CD4-positive, CD25-positive, alpha-beta regulatory T cell (primary cell): Measurements from ENCODE around the gene REN. TPM values are rescaled to one million over a fixed set of nuclear protein-coding genes. Genes with fewer than 3 reads are reported as not detected.

ENCODE experiments used
- ATAC-seq, 2 donors: fragments of 150-1000 bp; cut with Tn5 transposase; one replicate each; pipeline ENCODE4 v1.10.0; 2021; ENCODE audit warnings: low read depth in 2 of 2, moderate number of reproducible peaks in 2 of 2, moderate library complexity in 1 of 2
- DNase-seq, 3 donors: peaks; one replicate each; pipeline versions ENCODE4 v3.0.0 to v3.0.0-alpha.2; 2012 to 2022; ENCODE audit warnings: mixed read lengths in 1 of 3
- H3K27ac ChIP-seq: one replicate; pipeline ENCODE4 v1.7.0; 2013; ENCODE audit warnings: mild to moderate bottlenecking, low read length; ENCODE audit not compliant: insufficient read depth, poor library complexity, severe bottlenecking
- H3K27me3 ChIP-seq: one replicate; pipeline ENCODE4 v1.7.0; 2013; ENCODE audit warnings: low read length; ENCODE audit not compliant: control insufficient read depth, insufficient read depth
- H3K36me3 ChIP-seq: one replicate; pipeline ENCODE4 v1.7.0; 2013; ENCODE audit warnings: mild to moderate bottlenecking, low read length, moderate library complexity; ENCODE audit not compliant: control insufficient read depth, insufficient read depth
- H3K4me1 ChIP-seq: 2 replicates; pipeline ENCODE4 v1.7.0; 2013; ENCODE audit warnings: mild to moderate bottlenecking, low read length; ENCODE audit not compliant: insufficient read depth, control insufficient read depth, poor library complexity, severe bottlenecking
- H3K4me3 ChIP-seq: one replicate; pipeline ENCODE4 v1.7.0; 2013; ENCODE audit warnings: low read depth, mild to moderate bottlenecking, low read length, moderate library complexity
- H3K9me3 ChIP-seq, 2 experiments: 1 replicate in 1 of 2; 2 replicates in 1 of 2; pipeline ENCODE4 v1.7.0; 2013; ENCODE audit warnings: low read length in 2 of 2, mild to moderate bottlenecking in 1 of 2, moderate library complexity in 1 of 2; ENCODE audit not compliant: control insufficient read depth in 2 of 2
- H3K27ac Mint-ChIP-seq, 3 donors: one replicate each; pipeline ENCODE4 v1.8.0; 2020 to 2022; ENCODE audit warnings: mild to moderate bottlenecking in 3 of 3, mixed read lengths in 3 of 3, moderate library complexity in 2 of 3
- H3K27me3 Mint-ChIP-seq: one replicate; pipeline ENCODE4 v1.8.0; 2022; ENCODE audit warnings: mild to moderate bottlenecking, mixed read lengths
- H3K36me3 Mint-ChIP-seq: one replicate; pipeline ENCODE4 v1.8.0; 2020; ENCODE audit warnings: mixed read lengths
- H3K4me1 Mint-ChIP-seq, 4 donors: one replicate each; pipeline ENCODE4 v1.8.0; 2020 to 2022; ENCODE audit warnings: mixed read lengths in 4 of 4, mild to moderate bottlenecking in 1 of 4
- H3K4me3 Mint-ChIP-seq, 4 donors: one replicate each; pipeline ENCODE4 v1.8.0; 2020 to 2022; ENCODE audit warnings: mild to moderate bottlenecking in 4 of 4, mixed read lengths in 4 of 4, moderate library complexity in 3 of 4
- H3K9me3 Mint-ChIP-seq, 7 donors: one replicate each; pipeline ENCODE4 v1.8.0; 2020 to 2022; ENCODE audit warnings: mixed read lengths in 7 of 7, mild to moderate bottlenecking in 3 of 7, moderate library complexity in 2 of 7
- polyA plus RNA-seq, 4 donors: library from polyadenylated mRNA; unstranded; fragments of 300-500 nt; fragmentation: Illumina TruSeq; gene quantifications; one replicate each; pipeline ENCODE4 v1.2.3, GENCODE V29; 2021
- total RNA-seq: library from RNA; stranded (reverse); gene quantifications from one replicate; pipeline ENCODE4 v1.2.3, GENCODE V29; 2022

Gene REN
- total and polyA plus RNA-seq, 5 donors from 2014 or later: not detected

DNA sequence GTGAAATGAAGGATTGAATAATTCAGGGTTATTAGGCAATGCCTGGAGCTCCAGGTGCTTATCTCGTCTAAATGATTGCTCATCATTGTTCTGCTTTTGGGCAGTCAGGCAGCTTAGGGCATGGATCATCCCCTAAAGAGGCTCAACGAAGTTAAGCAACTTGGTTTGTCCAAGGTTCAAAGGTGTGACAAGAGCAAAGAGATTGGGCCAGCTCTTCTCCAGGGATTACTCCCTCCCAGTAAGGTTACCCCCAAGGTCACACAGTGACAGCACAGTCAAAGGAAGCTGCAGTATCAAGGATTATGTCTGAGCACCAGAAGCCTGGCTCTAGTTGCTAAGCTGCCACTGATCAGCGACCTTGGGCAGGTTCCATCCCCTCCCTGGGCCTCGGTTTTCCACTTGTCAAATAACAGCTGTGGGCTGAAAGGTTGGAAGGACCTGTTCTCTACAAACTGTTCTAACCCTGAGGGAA, 21.1 kb downstream of the REN start:
- DNase-seq (no peak), ATAC-seq (no peak)
- Mint-ChIP-seq H3K27ac (no peak overlapping the region), H3K4me1 (peaks cover 0 to 2% (median under 1%) of the 10 kb centered on the region in 4 donors), H3K9me3 (peaks cover 0 to 2% (median 0%) of the 10 kb centered on the region in 7 donors), H3K4me3 (no peak overlapping the region), H3K27me3 (peaks cover 14% of the 10 kb centered on the region), H3K36me3 (peaks cover 3% of the 10 kb centered on the region)
- no peaks in the 10 kb centered on the region for H3K4me1 ChIP-seq
- H3K4me3 ChIP-seq: no peak overlapping the region
- no peaks in the 10 kb centered on the region for H3K9me3 ChIP-seq
- H3K27me3 ChIP-seq: no peaks in the 10 kb centered on the region
- no peaks in the 10 kb centered on the region for H3K36me3 ChIP-seq
- no peak overlapping the region for H3K27ac ChIP-seq

DNA sequence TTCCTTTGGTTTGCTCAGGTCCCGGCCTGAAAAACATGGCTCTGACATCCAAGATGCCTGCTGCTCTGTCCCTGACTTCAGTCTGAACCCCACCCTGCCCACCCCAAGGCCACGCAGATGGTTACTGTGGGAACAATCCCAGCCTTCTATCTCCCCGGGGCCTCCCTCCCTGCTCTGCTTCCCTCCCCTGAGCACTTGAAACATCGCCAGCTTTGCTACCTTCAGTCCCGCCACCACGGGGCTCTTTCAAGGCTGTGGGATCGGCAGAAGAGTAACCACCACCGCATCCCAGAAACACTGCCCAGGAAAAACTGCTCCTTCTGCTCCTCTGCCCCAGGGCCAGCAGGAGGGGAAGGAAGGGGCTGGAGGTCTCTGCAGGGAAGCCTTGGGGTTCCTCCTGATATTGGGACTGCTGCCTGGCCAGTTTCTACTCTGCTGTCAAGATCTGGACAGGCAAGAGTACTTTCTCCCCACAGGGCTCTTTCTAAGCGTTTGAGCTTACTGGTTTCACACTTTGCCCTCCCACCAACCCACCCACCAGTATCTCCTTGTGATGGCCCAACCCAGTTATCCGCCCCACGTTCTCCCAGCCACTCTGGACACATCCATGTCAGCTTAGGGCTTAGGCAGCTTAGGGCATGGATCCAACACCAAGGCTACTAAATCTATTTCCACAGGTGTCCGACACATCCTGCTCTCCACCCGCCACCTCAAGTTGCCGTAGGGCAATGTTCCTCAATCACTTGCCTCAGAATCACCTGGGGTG, 22.7 kb downstream of the REN start:
- Mint-ChIP-seq H3K27ac (no peak overlapping the region), H3K4me1 (no peaks in the 10 kb centered on the region), H3K27me3 (peaks cover 7% of the 10 kb centered on the region), H3K9me3 (peaks cover 0 to 2% (median 0%) of the 10 kb centered on the region in 7 donors), H3K4me3 (no peak overlapping the region), H3K36me3 (peaks cover 5% of the 10 kb centered on the region)
- no peaks in the 10 kb centered on the region for H3K4me1 ChIP-seq
- H3K36me3 ChIP-seq: no peaks in the 10 kb centered on the region
- ATAC-seq: no peak
- no peak overlapping the region for H3K27ac ChIP-seq
- DNase-seq: no peak
- no peaks in the 10 kb centered on the region for H3K9me3 ChIP-seq
- H3K4me3 ChIP-seq: no peak overlapping the region
- H3K27me3 ChIP-seq: no peaks in the 10 kb centered on the region

DNA sequence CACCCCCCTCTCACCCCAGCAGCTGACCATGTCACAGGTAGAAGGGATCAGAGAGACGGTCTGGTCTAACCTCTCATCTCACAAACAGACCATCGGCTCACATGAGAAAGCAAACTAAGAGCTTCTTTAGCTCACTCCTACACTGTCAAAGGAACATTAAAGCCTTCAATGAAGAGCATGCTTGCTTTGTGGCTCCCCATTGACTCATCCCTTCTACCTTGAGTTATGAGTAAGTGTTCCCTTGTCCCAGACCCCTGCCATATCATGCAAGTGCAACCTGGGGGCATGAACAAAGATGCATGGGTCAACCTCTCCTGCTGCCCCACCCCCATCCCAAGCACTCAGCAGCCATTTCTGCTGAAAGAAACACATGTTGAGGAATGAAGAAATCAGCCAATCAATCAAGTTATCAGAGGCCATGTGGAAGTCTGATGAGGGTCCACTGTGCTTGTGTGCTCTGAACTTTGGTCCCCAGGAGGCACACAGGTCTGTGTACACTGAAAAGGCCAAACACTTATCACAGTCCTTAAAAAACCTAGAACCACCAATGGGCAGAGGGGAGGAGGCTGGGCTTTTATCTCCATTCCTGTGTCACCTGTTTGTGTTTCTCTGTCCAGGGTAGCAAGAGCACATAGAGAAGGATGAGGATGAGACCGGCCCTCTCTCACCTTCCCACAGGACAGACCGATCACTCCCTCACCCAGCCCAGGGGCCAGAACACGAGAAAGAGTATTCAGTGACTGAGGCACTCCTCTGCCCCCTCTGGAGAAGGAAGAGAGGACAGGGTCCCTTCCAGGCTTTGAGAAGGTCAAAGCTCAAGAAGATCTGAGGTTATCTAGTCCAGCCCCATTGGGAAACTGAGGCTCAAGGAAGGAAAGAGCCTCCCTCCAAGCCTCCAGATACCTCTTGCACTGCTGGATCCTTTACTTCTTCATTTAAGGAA, 23.8 kb downstream of the REN start:
- no peak for DNase-seq
- Mint-ChIP-seq H3K27ac (no peak overlapping the region), H3K27me3 (peaks cover 7% of the 10 kb centered on the region), H3K36me3 (peaks cover 5% of the 10 kb centered on the region), H3K4me1 (no peaks in the 10 kb centered on the region), H3K4me3 (no peak overlapping the region), H3K9me3 (peaks cover 0 to 2% (median 0%) of the 10 kb centered on the region in 7 donors)
- no peak overlapping the region for H3K27ac ChIP-seq
- H3K4me1 ChIP-seq: no peaks in the 10 kb centered on the region
- H3K4me3 ChIP-seq: no peak overlapping the region
- ATAC-seq: no peak
- no peaks in the 10 kb centered on the region for H3K36me3 ChIP-seq
- no peaks in the 10 kb centered on the region for H3K9me3 ChIP-seq
- H3K27me3 ChIP-seq: no peaks in the 10 kb centered on the region

DNA sequence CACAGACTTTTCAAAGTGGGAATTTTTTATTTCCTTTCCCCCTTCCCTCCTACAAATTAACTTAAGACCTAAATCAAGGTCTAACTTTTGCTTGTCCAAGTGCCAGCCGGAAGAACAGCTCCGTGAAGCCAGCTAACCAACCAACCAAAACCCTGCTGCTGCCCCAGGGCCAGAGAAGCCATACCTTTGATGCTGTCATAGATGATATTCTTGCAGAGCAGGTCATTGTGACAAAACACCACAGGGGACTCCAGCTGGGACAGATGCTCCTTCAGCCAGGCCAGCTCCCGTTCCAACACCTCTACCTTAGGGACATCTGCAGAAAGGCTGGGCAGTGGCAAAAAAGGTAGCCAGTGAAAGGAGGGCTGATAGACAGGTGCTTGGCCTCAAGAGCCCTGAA, 25.0 kb downstream of the REN start:
- Mint-ChIP-seq H3K4me1 (no peaks in the 10 kb centered on the region), H3K4me3 (no peak overlapping the region), H3K27me3 (peaks cover 8% of the 10 kb centered on the region), H3K36me3 (peaks cover 5% of the 10 kb centered on the region), H3K27ac (no peak overlapping the region), H3K9me3 (peaks cover 0 to 2% (median 0%) of the 10 kb centered on the region in 7 donors)
- no peaks in the 10 kb centered on the region for H3K9me3 ChIP-seq
- no peak overlapping the region for H3K27ac ChIP-seq
- DNase-seq (no peak), ATAC-seq (no peak)
- no peaks in the 10 kb centered on the region for H3K4me1 ChIP-seq
- no peaks in the 10 kb centered on the region for H3K27me3 ChIP-seq
- H3K36me3 ChIP-seq: no peaks in the 10 kb centered on the region
- no peak overlapping the region for H3K4me3 ChIP-seq

DNA sequence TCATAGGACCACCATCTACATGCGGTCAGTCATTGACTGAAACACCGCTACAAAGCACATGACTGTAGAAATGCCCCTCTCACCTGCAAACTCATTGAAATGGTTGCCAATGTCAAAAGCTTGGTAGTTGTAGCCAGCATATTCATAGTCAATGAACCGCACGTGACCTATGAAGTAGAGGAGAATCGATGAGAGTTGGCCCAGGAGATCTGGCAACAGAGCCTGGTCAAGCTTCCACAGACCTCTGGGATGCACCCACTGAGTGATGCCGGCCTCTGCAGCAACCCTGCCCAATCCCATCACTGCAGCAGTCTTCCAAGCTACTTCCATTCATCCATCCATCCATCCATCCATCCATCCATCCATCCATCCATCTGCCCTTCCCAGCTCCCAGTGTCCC, 26.2 kb downstream of the REN start:
- no peak overlapping the region for H3K27ac ChIP-seq
- Mint-ChIP-seq H3K9me3 (peaks cover 0 to 2% (median 0%) of the 10 kb centered on the region in 7 donors), H3K4me3 (no peak overlapping the region), H3K4me1 (no peaks in the 10 kb centered on the region), H3K27me3 (peaks cover 11% of the 10 kb centered on the region), H3K36me3 (peaks cover 5% of the 10 kb centered on the region), H3K27ac (no peak overlapping the region)
- H3K4me1 ChIP-seq: no peaks in the 10 kb centered on the region
- no peak overlapping the region for H3K4me3 ChIP-seq
- no peaks in the 10 kb centered on the region for H3K36me3 ChIP-seq
- H3K27me3 ChIP-seq: no peaks in the 10 kb centered on the region
- no peak for DNase-seq
- no peaks in the 10 kb centered on the region for H3K9me3 ChIP-seq
- no peak for ATAC-seq

DNA sequence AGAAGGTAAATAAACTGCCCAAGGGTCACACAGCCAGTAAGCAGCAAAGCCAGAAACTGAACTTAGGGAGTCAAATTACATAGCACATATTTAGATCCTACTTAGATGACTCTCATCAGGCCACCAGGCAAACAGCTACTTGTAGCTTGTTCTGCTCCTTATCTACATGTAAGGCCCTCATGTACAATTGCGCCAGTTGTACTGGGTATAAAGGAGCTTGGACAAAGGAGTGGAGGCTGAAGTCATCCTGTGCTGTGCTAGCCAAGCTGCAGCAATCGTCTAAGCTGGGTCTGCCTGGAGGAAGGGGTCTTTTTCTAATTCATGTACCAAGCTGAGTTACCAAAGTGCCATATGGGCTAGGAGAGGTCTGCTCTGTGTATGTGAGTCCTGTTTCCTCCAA, 27.0 kb downstream of the REN start:
- Histone ChIP-seq H3K36me3 (no peaks in the 10 kb centered on the region), H3K27ac (no peak overlapping the region), H3K27me3 (no peaks in the 10 kb centered on the region), H3K9me3 (no peaks in the 10 kb centered on the region), H3K4me1 (no peaks in the 10 kb centered on the region), H3K4me3 (no peak overlapping the region)
- H3K4me3 Mint-ChIP-seq: no peak overlapping the region
- no peak overlapping the region for H3K27ac Mint-ChIP-seq
- peaks cover 5% of the 10 kb centered on the region for H3K36me3 Mint-ChIP-seq
- H3K27me3 Mint-ChIP-seq: peaks cover 11% of the 10 kb centered on the region
- no peak for DNase-seq
- no peaks in the 10 kb centered on the region for H3K9me3 Mint-ChIP-seq
- no peaks in the 10 kb centered on the region for H3K4me1 Mint-ChIP-seq
- ATAC-seq: no peak

DNA sequence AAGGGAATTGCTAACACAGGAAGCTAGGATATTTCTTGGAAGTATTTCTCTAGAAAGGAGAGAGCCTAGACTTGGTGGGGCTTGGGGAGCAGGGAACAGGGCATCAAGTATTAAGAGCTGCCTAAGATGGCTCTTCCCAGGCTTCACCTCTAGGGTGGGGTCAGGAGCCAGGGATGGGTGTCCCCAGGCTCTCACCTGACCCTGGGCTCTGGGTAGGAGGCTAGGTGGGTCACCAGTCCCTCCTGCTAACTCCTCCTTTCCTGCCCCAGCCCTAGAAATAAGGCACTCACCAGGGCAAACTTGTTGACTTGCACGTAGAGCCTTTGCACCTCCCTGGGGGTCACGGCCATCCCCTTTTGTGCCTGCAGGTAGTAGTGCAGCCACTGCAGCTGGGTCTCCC, 29.3 kb downstream of the REN start:
- H3K36me3 Mint-ChIP-seq: peaks cover 5% of the 10 kb centered on the region
- no peaks in the 10 kb centered on the region for H3K36me3 ChIP-seq
- H3K27ac Mint-ChIP-seq: no peak overlapping the region
- peaks cover 4% of the 10 kb centered on the region for H3K27me3 Mint-ChIP-seq
- H3K27ac ChIP-seq: no peak overlapping the region
- H3K4me3 Mint-ChIP-seq: no peak overlapping the region
- H3K4me3 ChIP-seq: no peak overlapping the region
- ATAC-seq (no peak), DNase-seq (no peak)
- H3K9me3 ChIP-seq: no peaks in the 10 kb centered on the region
- no peaks in the 10 kb centered on the region for H3K27me3 ChIP-seq
- no peaks in the 10 kb centered on the region for H3K9me3 Mint-ChIP-seq
- no peaks in the 10 kb centered on the region for H3K4me1 ChIP-seq
- H3K4me1 Mint-ChIP-seq: no peaks in the 10 kb centered on the region
